NCI-H446 (cell line): ENCODE measurements around the gene PKP4.
"Not testable (repeated sequence)": the region's sequence is repeated elsewhere in the genome, so short reads cannot be mapped to it uniquely, and the experiment has no call there.

ENCODE experiments used
- DNase-seq, 2 experiments: peaks; one replicate each; lab custom pipeline; 2025; lab: John Stamatoyannopoulos, UW

The PKP4 gene

GRCh38 chr2:158473300-158473699 is 16.5 kb downstream of the PKP4 start:
- DNase-seq: not testable (repeated sequence)

GRCh38 chr2:158473719-158474392 is 17.1 kb downstream of the PKP4 start:
- DNase-seq: no peak

- DNase-seq: not testable (repeated sequence)
Measured at GRCh38 chr2:158474526-158475011, 17.8 kb downstream of the PKP4 start.

GRCh38 chr2:158477202-158477601 is 20.4 kb downstream of the PKP4 start:
- DNase-seq: no peak

- DNase-seq: no peak
Measured at GRCh38 chr2:158478237-158478636, 21.5 kb downstream of the PKP4 start.

GRCh38 chr2:158478816-158479215 is 22.1 kb downstream of the PKP4 start:
- no peak for DNase-seq

GRCh38 chr2:158481116-158481515 is 24.4 kb downstream of the PKP4 start:
- DNase-seq: no peak

- DNase-seq: no peak
Measured at GRCh38 chr2:158482594-158482993, 25.8 kb downstream of the PKP4 start.

- no peak for DNase-seq
Measured at GRCh38 chr2:158484892-158485556, 28.3 kb downstream of the PKP4 start.

GRCh38 chr2:158486150-158486969 is 29.6 kb downstream of the PKP4 start:
- DNase-seq: no peak

- no peak for DNase-seq
Measured at GRCh38 chr2:158486970-158487325, 30.2 kb downstream of the PKP4 start.

GRCh38 chr2:158487419-158487818 is 30.7 kb downstream of the PKP4 start:
- no peak for DNase-seq

- no peak for DNase-seq
Measured at GRCh38 chr2:158488442-158489216, 31.9 kb downstream of the PKP4 start.

- DNase-seq: no peak
Measured at GRCh38 chr2:158489366-158490112, 32.8 kb downstream of the PKP4 start.

- no peak for DNase-seq
Measured at GRCh38 chr2:158491072-158491471, 34.3 kb downstream of the PKP4 start.

GRCh38 chr2:158493458-158493857 is 36.7 kb downstream of the PKP4 start:
- DNase-seq: peak in 1 of 2 experiments; percentile 44

- DNase-seq: no peak
Measured at GRCh38 chr2:158495175-158495574, 38.4 kb downstream of the PKP4 start.

GRCh38 chr2:158496986-158497385 is 40.2 kb downstream of the PKP4 start:
- no peak for DNase-seq

- DNase-seq: no peak
Measured at GRCh38 chr2:158497486-158497885, 40.7 kb downstream of the PKP4 start.

- no peak for DNase-seq
Measured at GRCh38 chr2:158498043-158498748, 41.4 kb downstream of the PKP4 start.

- DNase-seq: no peak
Measured at GRCh38 chr2:158498749-158499136, 42.0 kb downstream of the PKP4 start.
